Measurements from ENCODE around the gene CPB2. TPM values are rescaled to one million over a fixed set of nuclear protein-coding genes. Genes with fewer than 3 reads are reported as not detected.

The CPB2 gene
- total RNA-seq, 4 donors from 2014 or later, result 0.25 to 0.42 (median 0.29) TPM; not detected in 1

- DNase-seq (ENCODE audit: low spot score in 2 of 2), result no peak
- TF ChIP-seq, protein P1, sequence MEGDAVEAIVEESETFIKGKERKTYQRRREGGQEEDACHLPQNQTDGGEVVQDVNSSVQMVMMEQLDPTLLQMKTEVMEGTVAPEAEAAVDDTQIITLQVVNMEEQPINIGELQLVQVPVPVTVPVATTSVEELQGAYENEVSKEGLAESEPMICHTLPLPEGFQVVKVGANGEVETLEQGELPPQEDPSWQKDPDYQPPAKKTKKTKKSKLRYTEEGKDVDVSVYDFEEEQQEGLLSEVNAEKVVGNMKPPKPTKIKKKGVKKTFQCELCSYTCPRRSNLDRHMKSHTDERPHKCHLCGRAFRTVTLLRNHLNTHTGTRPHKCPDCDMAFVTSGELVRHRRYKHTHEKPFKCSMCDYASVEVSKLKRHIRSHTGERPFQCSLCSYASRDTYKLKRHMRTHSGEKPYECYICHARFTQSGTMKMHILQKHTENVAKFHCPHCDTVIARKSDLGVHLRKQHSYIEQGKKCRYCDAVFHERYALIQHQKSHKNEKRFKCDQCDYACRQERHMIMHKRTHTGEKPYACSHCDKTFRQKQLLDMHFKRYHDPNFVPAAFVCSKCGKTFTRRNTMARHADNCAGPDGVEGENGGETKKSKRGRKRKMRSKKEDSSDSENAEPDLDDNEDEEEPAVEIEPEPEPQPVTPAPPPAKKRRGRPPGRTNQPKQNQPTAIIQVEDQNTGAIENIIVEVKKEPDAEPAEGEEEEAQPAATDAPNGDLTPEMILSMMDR (IDR thresholded peaks at IDR 0.05), result no peak
- TF ChIP-seq POLR2A (IDR thresholded peaks at IDR 0.05), result no peak
- no peak overlapping the region for H3K4me3 ChIP-seq (ENCODE audit: low read depth, poor library complexity, severe bottlenecking)
- intact Hi-C loops (cut with DNase I; ENCODE audit: low total_unique reads), result no loop called here
- 86 to 87% methylated on average over 4 of the region's 4 CpGs for WGBS, 2 donors
Observed at GRCh38 chr13:46041419-46041839, 63.4 kb downstream of the CPB2 start.

- H3K4me3 ChIP-seq (ENCODE audit: low read depth, poor library complexity, severe bottlenecking), result no peak overlapping the region
- intact Hi-C loops (cut with DNase I; ENCODE audit: low total_unique reads), result no loop called here
- 80 to 87% methylated on average over 2 of the region's 2 CpGs for WGBS, 2 donors
- no peak for DNase-seq (ENCODE audit: low spot score in 2 of 2)
- no peak for TF ChIP-seq POLR2A (IDR thresholded peaks at IDR 0.05)
- TF ChIP-seq, protein P1 (IDR thresholded peaks at IDR 0.05), result no peak
Observed at GRCh38 chr13:46040763-46041162, 64.1 kb downstream of the CPB2 start.

GRCh38 chr13:46039411-46040182 lies 65.2 kb downstream of the CPB2 start:
- WGBS, 2 donors, result 93 to 97% methylated on average over 6 of the region's 6 CpGs
- TF ChIP-seq, protein P1 (IDR thresholded peaks at IDR 0.05), result no peak
- TF ChIP-seq POLR2A (IDR thresholded peaks at IDR 0.05), result no peak
- intact Hi-C loops (cut with DNase I; ENCODE audit: low total_unique reads), result no loop called here

GRCh38 chr13:46038296-46038695 lies 66.5 kb downstream of the CPB2 start:
- TF ChIP-seq, protein P1 (IDR thresholded peaks at IDR 0.05), result no peak
- TF ChIP-seq POLR2A (IDR thresholded peaks at IDR 0.05), result no peak
- 93 to 97% methylated on average over 4 of the region's 4 CpGs for WGBS, 2 donors
- intact Hi-C loops (cut with DNase I; ENCODE audit: low total_unique reads), result no loop called here
- DNase-seq (ENCODE audit: low spot score in 2 of 2), result no peak
- no peak overlapping the region for H3K4me3 ChIP-seq (ENCODE audit: low read depth, poor library complexity, severe bottlenecking)

More at GRCh38 chr13:46039411-46040182, 65.2 kb downstream of the CPB2 start:
- no peak overlapping the region for H3K4me3 ChIP-seq (ENCODE audit: low read depth, poor library complexity, severe bottlenecking)
- no peak for DNase-seq (ENCODE audit: low spot score in 2 of 2)

- intact Hi-C loops (cut with DNase I; ENCODE audit: low total_unique reads), result no loop called here
- no peak for TF ChIP-seq POLR2A (IDR thresholded peaks at IDR 0.05)
- TF ChIP-seq, protein P1 (IDR thresholded peaks at IDR 0.05), result no peak
- no peak for DNase-seq (ENCODE audit: low spot score in 2 of 2)
Observed at GRCh38 chr13:46035066-46035465, 69.8 kb downstream of the CPB2 start.

DNA sequence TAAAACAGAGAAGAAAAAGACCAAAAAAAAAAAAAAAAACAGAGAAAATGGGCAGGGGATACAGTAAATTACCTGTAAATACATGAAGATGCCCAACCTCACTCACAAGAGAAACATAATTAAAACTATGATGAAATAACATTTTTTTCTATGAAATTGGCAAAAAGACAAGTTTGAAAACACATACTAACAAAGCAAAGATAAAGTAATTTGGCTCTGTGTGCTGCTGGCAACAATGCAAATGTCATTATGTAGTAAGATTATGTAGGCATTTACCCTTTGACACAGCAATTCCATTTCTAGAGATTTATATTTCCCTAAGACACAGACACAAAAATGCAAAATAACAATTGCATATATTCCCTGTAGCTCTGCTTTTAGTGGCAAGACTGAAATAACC lies 72.5 kb downstream of the CPB2 start:
- intact Hi-C loops (cut with DNase I; ENCODE audit: low total_unique reads), result no loop called here
- no peak for TF ChIP-seq POLR2A (IDR thresholded peaks at IDR 0.05)
- TF ChIP-seq, protein P1 (IDR thresholded peaks at IDR 0.05), result no peak
- H3K4me3 ChIP-seq (ENCODE audit: low read depth, poor library complexity, severe bottlenecking), result no peak overlapping the region
- DNase-seq (ENCODE audit: low spot score in 2 of 2), result no peak

More at GRCh38 chr13:46035066-46035465, 69.8 kb downstream of the CPB2 start:
- WGBS, 2 donors, result 93 to 95% methylated on average over 2 of the region's 2 CpGs
- H3K4me3 ChIP-seq (ENCODE audit: low read depth, poor library complexity, severe bottlenecking), result no peak overlapping the region

Data from lower leg skin (tissue), 4 donors.